Kidney epithelial cell (primary cell): ENCODE measurements around the gene ZBTB7B. TPM values are rescaled to one million over a fixed set of nuclear protein-coding genes. Genes with fewer than 3 reads are reported as not detected.

Source experiments
- DNase-seq: peaks from one replicate; pipeline ENCODE4 v3.0.0-alpha.2; 2010; ENCODE audit warnings: low read depth
- H3K27me3 ChIP-seq: 2 replicates; pipeline ENCODE4 v1.6.0; 2011; ENCODE audit warnings: low read length; ENCODE audit not compliant: control insufficient read depth, insufficient read depth
- H3K36me3 ChIP-seq: 2 replicates; pipeline ENCODE4 v1.5.1; 2011; ENCODE audit warnings: low read length; ENCODE audit not compliant: control insufficient read depth, insufficient read depth
- H3K4me3 ChIP-seq: 2 replicates; pipeline ENCODE4 v1.5.1; 2011; ENCODE audit warnings: low read depth, mild to moderate bottlenecking, control low read depth, low read length
- CTCF ChIP-seq: IDR thresholded peaks from 2 replicates; pipeline ENCODE4 v1.5.1; 2011; ENCODE audit warnings: mild to moderate bottlenecking, moderate library complexity, low read length, control low read depth, inconsistent platforms; ENCODE audit not compliant: insufficient read depth, poor library complexity, severe bottlenecking
- total RNA-seq: library from RNA; depleted of rRNA; stranded (reverse); fragments of >200 nt; gene quantifications from 2 replicates; pipeline ENCODE4 v1.2.3, GENCODE V29; 2015

Gene ZBTB7B
- total RNA-seq, 1 donor from 2014 or later, result 28.0 TPM

GRCh38 chr1:154989195-154989860 lies 13.3 kb upstream of the ZBTB7B start:
- Histone ChIP-seq H3K36me3 (peaks cover 3% of the 10 kb centered on the region), H3K27me3 (no peaks in the 10 kb centered on the region), H3K4me3 (no peak overlapping the region)
- DNase-seq, result no peak
- TF ChIP-seq CTCF, result no peak

GRCh38 chr1:154990276-154990675 lies 12.3 kb upstream of the ZBTB7B start:
- H3K36me3 ChIP-seq, result peaks cover 3% of the 10 kb centered on the region
- TF ChIP-seq CTCF, result no peak
- no peak for DNase-seq
- H3K4me3 ChIP-seq, result no peak overlapping the region
- no peaks in the 10 kb centered on the region for H3K27me3 ChIP-seq

- Histone ChIP-seq H3K36me3 (peaks cover under 1% of the 10 kb centered on the region), H3K4me3 (no peak overlapping the region), H3K27me3 (no peaks in the 10 kb centered on the region)
- peak; percentile 36 for TF ChIP-seq CTCF
- DNase-seq, result no peak
These were observed 9.7 kb upstream of the ZBTB7B start for GRCh38 chr1:154992721-154993571.

- Histone ChIP-seq H3K27me3 (no peaks in the 10 kb centered on the region), H3K36me3 (no peaks in the 10 kb centered on the region), H3K4me3 (no peak within 1 kb of the TSS)
- no peak for TF ChIP-seq CTCF
- DNase-seq, result no peak
These were observed 8.9 kb upstream of the ZBTB7B start, which contains the start of gene LENEP for GRCh38 chr1:154993572-154994268. TSS of gene LENEP (plus strand) at chr1:154993586. CDS start at chr1:154993608, 22 bp downstream.

- Histone ChIP-seq H3K36me3 (no peaks in the 10 kb centered on the region), H3K27me3 (no peaks in the 10 kb centered on the region), H3K4me3 (no peak overlapping the region)
- no peak for TF ChIP-seq CTCF
- no peak for DNase-seq
These were observed 8.4 kb upstream of the ZBTB7B start for GRCh38 chr1:154994269-154994587.
